ENCODE data around the gene ISCU. TPM values are rescaled to one million over a fixed set of nuclear protein-coding genes. Genes with fewer than 3 reads are reported as not detected.
"Not testable (repeated sequence)": the region's sequence is repeated elsewhere in the genome, so short reads cannot be mapped to it uniquely, and the experiment has no call there.

The ISCU gene
- total RNA-seq, 2 donors from 2014 or later = 93.3 to 98.7 TPM

DNA sequence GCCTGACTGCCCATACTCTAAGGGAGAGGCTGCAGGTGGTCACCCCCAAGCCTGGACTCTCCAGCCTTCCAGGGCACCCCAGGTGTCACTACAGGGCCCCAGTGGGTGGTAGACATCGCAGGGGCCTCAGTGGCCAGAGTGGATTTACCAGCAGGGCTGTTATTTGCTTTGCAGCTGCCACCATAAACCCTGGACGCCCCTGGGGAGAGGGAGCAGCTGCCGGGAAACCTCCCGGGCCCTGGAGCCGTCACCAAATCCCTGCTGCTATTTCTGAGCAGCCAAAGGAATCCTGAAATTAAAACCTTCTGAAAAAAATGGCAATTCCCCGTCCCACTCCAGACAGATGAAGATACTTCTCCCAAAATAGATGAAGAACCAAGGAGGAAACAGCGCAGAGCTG lies 21.6 kb downstream of the ISCU start:
- no peak for ATAC-seq (replicated peaks)
- peaks cover 3% of the 10 kb centered on the region for H3K4me1 Mint-ChIP-seq

GRCh38 chr12:108584456-108585065 lies 22.2 kb downstream of the ISCU start:
- no peaks in the 10 kb centered on the region for H3K4me1 Mint-ChIP-seq
- H3K36me3 Mint-ChIP-seq (ENCODE audit: low read depth) = no peaks in the 10 kb centered on the region

More for the DNA sequence above, 21.6 kb downstream of the ISCU start:
- Mint-ChIP-seq H3K4me3 (no peak overlapping the region), H3K9me3 (peaks cover under 1% of the 10 kb centered on the region), H3K27ac (no peak overlapping the region), H3K27me3 (no peaks in the 10 kb centered on the region), H3K36me3 (ENCODE audit: low read depth) (no peaks in the 10 kb centered on the region)

GRCh38 chr12:108585864-108586263 lies 23.5 kb downstream of the ISCU start:
- Mint-ChIP-seq H3K4me1 (no peaks in the 10 kb centered on the region), H3K9me3 (no peaks in the 10 kb centered on the region), H3K4me3 (no peak overlapping the region), H3K27me3 (no peaks in the 10 kb centered on the region), H3K27ac (no peak overlapping the region), H3K36me3 (ENCODE audit: low read depth) (no peaks in the 10 kb centered on the region)
- ATAC-seq (replicated peaks) = no peak

More at GRCh38 chr12:108584456-108585065, 22.2 kb downstream of the ISCU start:
- Mint-ChIP-seq H3K27me3 (no peaks in the 10 kb centered on the region), H3K9me3 (no peaks in the 10 kb centered on the region), H3K27ac (no peak overlapping the region), H3K4me3 (no peak overlapping the region)
- no peak for ATAC-seq (replicated peaks)

GRCh38 chr12:108586306-108586705 lies 23.9 kb downstream of the ISCU start:
- Mint-ChIP-seq H3K27ac (no peak overlapping the region), H3K9me3 (no peaks in the 10 kb centered on the region), H3K27me3 (no peaks in the 10 kb centered on the region), H3K4me1 (no peaks in the 10 kb centered on the region), H3K4me3 (no peak overlapping the region), H3K36me3 (ENCODE audit: low read depth) (no peaks in the 10 kb centered on the region)
- no peak for ATAC-seq (replicated peaks)

DNA sequence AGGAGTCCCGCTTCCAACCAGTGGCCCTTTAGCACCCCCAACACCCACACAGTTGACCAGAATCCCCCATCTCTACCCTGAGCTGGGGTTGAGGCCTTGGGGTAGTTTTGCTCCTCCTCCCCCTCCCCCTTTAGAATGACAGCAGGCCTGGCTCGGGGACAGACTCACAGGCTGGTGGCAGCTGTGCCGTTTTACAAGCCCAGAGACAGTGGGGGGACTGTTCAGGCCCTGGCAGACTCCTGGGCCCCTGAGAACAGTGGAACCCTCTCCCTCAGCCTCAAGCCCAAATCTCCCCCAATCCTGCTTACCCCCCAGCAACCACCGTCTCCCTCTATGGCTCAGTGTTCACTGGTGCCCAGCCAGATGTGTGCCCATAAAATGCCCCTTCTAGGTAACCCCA lies 25.4 kb downstream of the ISCU start:
- H3K27ac Mint-ChIP-seq = no peak overlapping the region
- no peaks in the 10 kb centered on the region for H3K4me1 Mint-ChIP-seq
- H3K9me3 Mint-ChIP-seq = no peaks in the 10 kb centered on the region
- ATAC-seq (replicated peaks) = no peak
- H3K4me3 Mint-ChIP-seq = no peak overlapping the region
- H3K27me3 Mint-ChIP-seq = no peaks in the 10 kb centered on the region
- H3K36me3 Mint-ChIP-seq (ENCODE audit: low read depth) = no peaks in the 10 kb centered on the region

DNA sequence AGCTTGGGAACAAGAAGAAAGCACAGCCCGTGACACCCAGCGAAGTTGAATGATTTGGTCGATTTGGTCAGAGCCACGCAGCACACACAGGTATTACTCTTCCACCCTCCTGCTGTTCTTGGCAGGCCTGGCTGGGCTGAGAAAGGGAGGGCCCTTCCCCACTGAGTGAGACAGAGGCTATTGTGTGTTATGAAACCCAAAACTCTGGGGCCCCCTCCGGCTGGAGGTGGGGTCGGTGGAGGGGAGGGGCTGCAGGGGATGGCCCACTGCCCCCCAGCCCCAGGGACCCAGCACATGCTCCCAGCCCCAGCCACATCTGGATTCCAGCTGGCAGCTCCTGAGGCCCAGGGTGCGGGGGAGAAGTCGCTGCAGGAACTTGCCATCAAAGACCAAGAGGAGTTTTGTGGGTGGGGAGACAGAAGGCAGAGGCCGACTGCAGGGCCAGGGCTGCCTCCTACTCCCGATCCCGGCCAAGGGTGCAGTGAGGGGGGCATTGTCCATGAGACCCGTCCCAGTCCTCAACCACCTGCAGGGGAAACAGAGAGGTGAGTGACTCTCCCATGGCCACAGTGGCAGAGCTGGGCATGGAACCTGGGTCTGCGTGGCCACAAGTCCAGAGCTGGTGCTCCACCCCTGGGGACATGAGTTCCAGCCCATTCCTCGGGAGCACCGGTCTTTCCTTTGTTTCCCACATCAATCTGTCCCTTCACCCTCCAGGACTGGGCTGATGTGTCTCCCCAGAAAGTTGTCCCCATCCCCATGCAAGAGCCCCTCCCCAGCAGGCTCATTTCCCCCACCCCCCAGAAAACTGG lies 26.8 kb downstream of the ISCU start:
- Mint-ChIP-seq H3K27ac (no peak overlapping the region), H3K4me3 (no peak overlapping the region), H3K4me1 (no peaks in the 10 kb centered on the region), H3K9me3 (no peaks in the 10 kb centered on the region), H3K36me3 (ENCODE audit: low read depth) (no peaks in the 10 kb centered on the region), H3K27me3 (no peaks in the 10 kb centered on the region)
- ATAC-seq (replicated peaks) = no peak

DNA sequence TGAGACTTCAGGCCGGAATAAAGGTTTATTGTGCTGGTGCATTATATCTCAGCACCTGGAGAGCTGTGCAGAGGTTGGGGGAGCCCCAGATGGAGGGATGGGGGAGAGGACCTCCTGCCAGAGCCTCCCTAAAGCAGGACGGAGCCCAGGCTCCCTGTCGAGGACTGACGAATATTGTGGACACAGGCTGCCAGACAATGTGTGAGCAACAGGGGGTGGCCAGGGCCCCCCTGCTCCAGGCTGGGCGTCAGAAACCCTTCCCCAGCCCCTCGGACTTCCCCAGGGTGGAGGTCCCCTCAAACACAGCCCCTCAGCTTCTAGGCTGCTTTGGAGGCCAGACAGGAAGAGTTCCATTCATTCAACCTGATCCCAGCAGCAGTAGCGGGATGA lies 27.4 kb downstream of the ISCU start:
- ATAC-seq (replicated peaks) = no peak
- no peaks in the 10 kb centered on the region for H3K36me3 Mint-ChIP-seq (ENCODE audit: low read depth)
- no peak overlapping the region for H3K27ac Mint-ChIP-seq
- H3K9me3 Mint-ChIP-seq = no peaks in the 10 kb centered on the region
- H3K4me1 Mint-ChIP-seq = no peaks in the 10 kb centered on the region
- no peak overlapping the region for H3K4me3 Mint-ChIP-seq
- H3K27me3 Mint-ChIP-seq = no peaks in the 10 kb centered on the region

GRCh38 chr12:108590463-108590862 lies 28.1 kb downstream of the ISCU start:
- not testable (repeated sequence) for H3K27ac Mint-ChIP-seq; H3K27me3 Mint-ChIP-seq; ATAC-seq (replicated peaks); H3K4me3 Mint-ChIP-seq; H3K36me3 Mint-ChIP-seq (ENCODE audit: low read depth); H3K9me3 Mint-ChIP-seq; H3K4me1 Mint-ChIP-seq

DNA sequence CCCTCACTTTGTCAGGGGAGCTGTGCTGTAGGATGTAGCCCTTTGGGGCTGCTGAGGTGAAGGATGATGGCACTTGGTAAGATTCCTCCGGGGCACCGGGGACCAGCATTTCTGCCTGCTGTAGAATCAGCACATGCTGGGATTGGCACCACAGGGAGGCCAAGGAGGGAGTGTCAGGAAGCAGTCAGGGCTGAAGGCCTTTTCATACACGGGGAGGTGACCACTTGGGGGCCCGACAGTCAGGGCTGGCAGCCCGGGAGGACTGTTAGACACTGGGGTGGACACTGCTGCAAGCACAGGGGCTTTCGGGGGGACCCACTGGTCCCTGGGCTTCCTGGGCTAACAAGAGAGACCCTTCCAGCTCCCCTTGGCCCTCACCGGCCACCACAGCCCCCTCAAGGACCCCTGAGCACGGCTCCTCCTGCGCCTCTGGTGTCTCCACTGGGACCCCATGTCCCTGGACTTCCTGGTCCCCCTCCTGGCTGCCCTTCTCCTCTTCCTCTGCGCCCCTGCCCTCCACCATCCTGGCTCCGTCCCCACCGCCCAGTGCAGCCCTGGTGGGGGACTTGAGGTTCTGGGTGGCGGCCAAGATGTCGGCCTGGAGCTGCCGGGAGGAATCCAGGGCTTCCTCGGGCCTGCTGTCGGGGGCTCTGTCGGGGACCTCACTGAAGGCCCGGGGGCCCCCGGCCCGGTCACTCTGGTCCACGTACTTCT lies 29.0 kb downstream of the ISCU start:
- H3K4me3 Mint-ChIP-seq = no peak overlapping the region
- no peaks in the 10 kb centered on the region for H3K36me3 Mint-ChIP-seq (ENCODE audit: low read depth)
- no peak for ATAC-seq (replicated peaks)
- no peaks in the 10 kb centered on the region for H3K4me1 Mint-ChIP-seq
- H3K27me3 Mint-ChIP-seq = no peaks in the 10 kb centered on the region
- no peaks in the 10 kb centered on the region for H3K9me3 Mint-ChIP-seq
- H3K27ac Mint-ChIP-seq = no peak overlapping the region

DNA sequence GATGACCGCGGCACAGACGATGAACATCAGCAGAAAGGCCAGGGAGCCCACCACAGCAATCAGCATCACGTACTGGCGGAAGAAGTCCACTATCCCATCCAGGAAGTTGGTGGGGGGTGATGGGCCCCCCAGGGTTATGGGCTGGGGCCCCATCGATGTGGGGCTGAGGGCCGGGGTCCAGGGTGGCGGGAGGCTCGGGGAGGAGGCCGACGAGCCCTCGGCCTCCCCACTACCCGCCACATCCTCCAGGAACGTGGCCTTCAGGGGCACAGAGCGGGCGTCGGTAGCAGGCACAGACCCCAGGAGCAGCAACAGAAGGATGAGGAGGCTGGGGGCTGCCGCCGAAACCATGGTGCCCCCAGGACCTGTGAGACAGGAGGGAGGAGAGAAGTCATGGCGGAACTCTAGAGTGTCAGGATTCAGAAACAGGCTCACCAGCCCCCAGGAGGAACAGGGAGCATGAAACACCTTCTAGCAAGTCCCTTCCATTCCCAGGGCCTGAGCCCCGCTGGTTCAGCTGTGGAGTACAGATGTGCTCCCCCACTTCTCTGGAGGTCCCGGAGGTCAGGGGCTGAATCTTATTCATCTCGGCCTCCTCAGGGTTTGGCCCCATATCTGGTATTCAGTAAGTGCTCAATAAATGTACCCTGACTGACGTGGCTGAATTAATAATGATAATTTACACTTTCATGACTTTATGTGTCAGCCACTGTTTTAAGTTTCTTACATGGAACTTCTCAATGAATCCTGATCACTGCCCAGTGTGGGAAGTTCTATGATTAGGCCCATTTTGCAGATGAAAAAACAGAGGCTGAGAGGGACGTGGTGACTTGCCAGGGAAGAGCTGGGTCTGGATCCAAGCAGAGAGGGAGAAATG lies 29.9 kb downstream of the ISCU start:
- Mint-ChIP-seq H3K27ac (no peak overlapping the region), H3K27me3 (no peaks in the 10 kb centered on the region), H3K4me1 (no peaks in the 10 kb centered on the region), H3K9me3 (no peaks in the 10 kb centered on the region), H3K36me3 (ENCODE audit: low read depth) (no peaks in the 10 kb centered on the region), H3K4me3 (no peak overlapping the region)
- no peak for ATAC-seq (replicated peaks)

- no peak overlapping the region for H3K27ac Mint-ChIP-seq
- no peak overlapping the region for H3K4me3 Mint-ChIP-seq
- H3K27me3 Mint-ChIP-seq = no peaks in the 10 kb centered on the region
- H3K36me3 Mint-ChIP-seq (ENCODE audit: low read depth) = no peaks in the 10 kb centered on the region
- no peaks in the 10 kb centered on the region for H3K4me1 Mint-ChIP-seq
- ATAC-seq (replicated peaks) = no peak
- H3K9me3 Mint-ChIP-seq = no peaks in the 10 kb centered on the region
Observed at GRCh38 chr12:108594323-108594903, 32.0 kb downstream of the ISCU start.

DNA sequence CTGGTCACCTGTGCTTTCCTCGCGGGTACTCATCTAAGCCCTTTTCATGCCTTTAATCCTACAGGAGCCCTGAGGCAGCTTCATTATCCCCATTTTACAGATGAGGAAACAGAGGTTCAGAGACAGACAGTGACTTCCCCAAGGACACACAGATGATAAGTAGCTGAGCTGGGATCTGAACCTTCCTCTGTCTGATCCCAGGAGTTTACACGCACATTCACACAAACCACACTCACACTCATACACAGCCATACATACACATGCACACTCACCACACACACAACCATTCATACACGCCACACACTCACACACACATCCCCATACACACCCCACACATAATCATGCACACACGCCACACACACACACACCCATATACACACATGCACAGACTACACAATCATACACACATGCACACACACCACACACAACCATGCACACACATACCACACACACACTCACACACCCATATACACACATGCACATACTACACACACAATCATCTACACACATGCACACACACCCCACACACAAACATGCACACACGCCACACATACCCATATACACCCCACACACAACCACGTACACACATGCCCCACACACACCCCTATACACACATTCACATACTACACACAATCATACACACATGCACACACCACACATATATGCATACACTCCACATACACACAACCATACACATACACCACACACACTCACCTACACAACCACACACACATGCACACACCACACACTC lies 32.7 kb downstream of the ISCU start:
- Mint-ChIP-seq H3K4me3 (no peak overlapping the region), H3K27me3 (no peaks in the 10 kb centered on the region), H3K4me1 (no peaks in the 10 kb centered on the region), H3K36me3 (ENCODE audit: low read depth) (no peaks in the 10 kb centered on the region), H3K9me3 (no peaks in the 10 kb centered on the region), H3K27ac (no peak overlapping the region)
- no peak for ATAC-seq (replicated peaks)
